ENCODE data around the gene ATP5MC3.

ATP5MC3 gene

GRCh38 chr2:175206866-175207265 lies 25.4 kb upstream of the ATP5MC3 start:
- H3K9me2 ChIP-seq (ENCODE audit: low read depth, low read length), result no peaks in the 10 kb centered on the region
- no peak overlapping the region for H3K4me2 ChIP-seq (ENCODE audit: low read length)
- no peak overlapping the region for H3K27ac ChIP-seq (ENCODE audit: low read depth, low read length, poor library complexity, severe bottlenecking)

GRCh38 chr2:175205523-175205922 lies 24.0 kb upstream of the ATP5MC3 start:
- no peak for TF ChIP-seq EZH2 (IDR thresholded peaks at IDR 0.05; ENCODE audit: borderline replicate concordance, low read length)
- TF ChIP-seq CTCF (IDR thresholded peaks at IDR 0.05; ENCODE audit: low read length), result no peak
- H3K36me3 ChIP-seq (ENCODE audit: insufficient read depth, low read length), result no peaks in the 10 kb centered on the region

More at GRCh38 chr2:175206866-175207265, 25.4 kb upstream of the ATP5MC3 start:
- Histone ChIP-seq H3F3A (ENCODE audit: insufficient read depth, low read length) (no peaks in the 10 kb centered on the region), H3K27me3 (ENCODE audit: insufficient read depth, low read length) (no peaks in the 10 kb centered on the region), H3K9ac (ENCODE audit: low read length) (no peak overlapping the region), H3K4me3 (ENCODE audit: low read depth, low read length, poor library complexity, severe bottlenecking) (no peak overlapping the region), H3K9me3 (ENCODE audit: low read length) (no peaks in the 10 kb centered on the region), H3K36me3 (ENCODE audit: insufficient read depth, low read length) (no peaks in the 10 kb centered on the region), H3K4me1 (ENCODE audit: insufficient read depth, low read length, severe bottlenecking) (peaks cover 3% of the 10 kb centered on the region), H2AFZ (ENCODE audit: low read length) (no peak overlapping the region), H3K79me2 (ENCODE audit: insufficient read depth, low read length) (no peaks in the 10 kb centered on the region), H4K20me1 (ENCODE audit: insufficient read depth, low read length) (no peaks in the 10 kb centered on the region)
- TF ChIP-seq EZH2 (IDR thresholded peaks at IDR 0.05; ENCODE audit: borderline replicate concordance, low read length), result no peak
- no peak for TF ChIP-seq CTCF (IDR thresholded peaks at IDR 0.05; ENCODE audit: low read length)

GRCh38 chr2:175203621-175204496 lies 22.3 kb upstream of the ATP5MC3 start:
- Histone ChIP-seq H3K27me3 (ENCODE audit: insufficient read depth, low read length) (no peaks in the 10 kb centered on the region), H4K20me1 (ENCODE audit: insufficient read depth, low read length) (no peaks in the 10 kb centered on the region), H3K36me3 (ENCODE audit: insufficient read depth, low read length) (no peaks in the 10 kb centered on the region), H3K9ac (ENCODE audit: low read length) (no peak overlapping the region), H3K79me2 (ENCODE audit: insufficient read depth, low read length) (no peaks in the 10 kb centered on the region), H3F3A (ENCODE audit: insufficient read depth, low read length) (no peaks in the 10 kb centered on the region), H3K9me2 (ENCODE audit: low read depth, low read length) (no peaks in the 10 kb centered on the region), H3K27ac (ENCODE audit: low read depth, low read length, poor library complexity, severe bottlenecking) (no peak overlapping the region), H3K4me2 (ENCODE audit: low read length) (no peak overlapping the region), H2AFZ (ENCODE audit: low read length) (no peak overlapping the region), H3K4me3 (ENCODE audit: low read depth, low read length, poor library complexity, severe bottlenecking) (no peak overlapping the region), H3K4me1 (ENCODE audit: insufficient read depth, low read length, severe bottlenecking) (peaks cover 3% of the 10 kb centered on the region), H3K9me3 (ENCODE audit: low read length) (no peaks in the 10 kb centered on the region)
- no peak for TF ChIP-seq EZH2 (IDR thresholded peaks at IDR 0.05; ENCODE audit: borderline replicate concordance, low read length)
- peak; percentile 67 for TF ChIP-seq CTCF (IDR thresholded peaks at IDR 0.05; ENCODE audit: low read length)

More at GRCh38 chr2:175205523-175205922, 24.0 kb upstream of the ATP5MC3 start:
- Histone ChIP-seq H4K20me1 (ENCODE audit: insufficient read depth, low read length) (no peaks in the 10 kb centered on the region), H3K4me3 (ENCODE audit: low read depth, low read length, poor library complexity, severe bottlenecking) (no peak overlapping the region), H2AFZ (ENCODE audit: low read length) (no peak overlapping the region), H3K27ac (ENCODE audit: low read depth, low read length, poor library complexity, severe bottlenecking) (no peak overlapping the region), H3K27me3 (ENCODE audit: insufficient read depth, low read length) (no peaks in the 10 kb centered on the region), H3F3A (ENCODE audit: insufficient read depth, low read length) (no peaks in the 10 kb centered on the region), H3K79me2 (ENCODE audit: insufficient read depth, low read length) (no peaks in the 10 kb centered on the region), H3K9me2 (ENCODE audit: low read depth, low read length) (no peaks in the 10 kb centered on the region), H3K4me1 (ENCODE audit: insufficient read depth, low read length, severe bottlenecking) (peaks cover 3% of the 10 kb centered on the region), H3K9me3 (ENCODE audit: low read length) (no peaks in the 10 kb centered on the region), H3K9ac (ENCODE audit: low read length) (no peak overlapping the region), H3K4me2 (ENCODE audit: low read length) (no peak overlapping the region)
